AG09309 (cell line): ENCODE measurements around the gene KRT7.

Experiments
- DNase-seq: peaks from one replicate; pipeline ENCODE4 v3.0.0-alpha.2; 2010; ENCODE audit warnings: low read depth
- H3K4me3 ChIP-seq: 2 replicates; pipeline ENCODE4 v1.5.1; 2011; ENCODE audit warnings: mild to moderate bottlenecking, low read depth, low read length, moderate library complexity; ENCODE audit not compliant: control insufficient read depth
- TF ChIP-seq, protein P1 (sequence below): IDR thresholded peaks from 2 replicates; pipeline ENCODE4 v1.5.1; 2011; ENCODE audit warnings: mild to moderate bottlenecking, low read depth, low read length, inconsistent platforms; ENCODE audit not compliant: insufficient read depth, control insufficient read depth; ENCODE audit errors: missing control alignments

KRT7 gene

DNA sequence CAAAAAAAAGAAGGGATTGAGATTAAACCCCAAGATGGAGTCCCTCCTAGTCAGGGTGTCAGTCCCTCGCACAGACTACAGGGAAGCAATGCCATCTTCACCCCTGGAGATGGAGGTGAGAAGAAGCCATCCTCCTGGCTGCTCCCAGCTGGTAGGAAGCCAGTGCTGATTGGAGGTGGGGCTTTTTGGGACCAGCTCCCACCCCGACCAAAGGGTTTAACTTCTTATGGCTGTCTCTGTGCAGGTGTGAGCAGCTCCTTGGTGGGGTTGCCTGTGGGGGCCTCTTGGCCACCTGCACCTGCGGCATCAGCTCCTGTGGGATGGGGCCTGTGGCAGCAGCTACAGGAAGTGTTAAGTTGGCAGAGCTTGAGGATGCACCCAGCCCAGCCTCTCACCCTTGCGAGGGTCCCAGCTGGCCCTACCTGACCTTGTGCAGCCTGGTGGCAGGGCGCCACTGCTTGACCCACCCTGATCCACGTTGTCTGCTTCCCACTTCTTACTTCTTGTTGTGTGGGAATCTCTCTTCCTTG is 37.6 kb downstream of the KRT7 start:
- no peak for DNase-seq
- TF ChIP-seq, protein P1, sequence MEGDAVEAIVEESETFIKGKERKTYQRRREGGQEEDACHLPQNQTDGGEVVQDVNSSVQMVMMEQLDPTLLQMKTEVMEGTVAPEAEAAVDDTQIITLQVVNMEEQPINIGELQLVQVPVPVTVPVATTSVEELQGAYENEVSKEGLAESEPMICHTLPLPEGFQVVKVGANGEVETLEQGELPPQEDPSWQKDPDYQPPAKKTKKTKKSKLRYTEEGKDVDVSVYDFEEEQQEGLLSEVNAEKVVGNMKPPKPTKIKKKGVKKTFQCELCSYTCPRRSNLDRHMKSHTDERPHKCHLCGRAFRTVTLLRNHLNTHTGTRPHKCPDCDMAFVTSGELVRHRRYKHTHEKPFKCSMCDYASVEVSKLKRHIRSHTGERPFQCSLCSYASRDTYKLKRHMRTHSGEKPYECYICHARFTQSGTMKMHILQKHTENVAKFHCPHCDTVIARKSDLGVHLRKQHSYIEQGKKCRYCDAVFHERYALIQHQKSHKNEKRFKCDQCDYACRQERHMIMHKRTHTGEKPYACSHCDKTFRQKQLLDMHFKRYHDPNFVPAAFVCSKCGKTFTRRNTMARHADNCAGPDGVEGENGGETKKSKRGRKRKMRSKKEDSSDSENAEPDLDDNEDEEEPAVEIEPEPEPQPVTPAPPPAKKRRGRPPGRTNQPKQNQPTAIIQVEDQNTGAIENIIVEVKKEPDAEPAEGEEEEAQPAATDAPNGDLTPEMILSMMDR: no peak
- H3K4me3 ChIP-seq: no peak overlapping the region

DNA sequence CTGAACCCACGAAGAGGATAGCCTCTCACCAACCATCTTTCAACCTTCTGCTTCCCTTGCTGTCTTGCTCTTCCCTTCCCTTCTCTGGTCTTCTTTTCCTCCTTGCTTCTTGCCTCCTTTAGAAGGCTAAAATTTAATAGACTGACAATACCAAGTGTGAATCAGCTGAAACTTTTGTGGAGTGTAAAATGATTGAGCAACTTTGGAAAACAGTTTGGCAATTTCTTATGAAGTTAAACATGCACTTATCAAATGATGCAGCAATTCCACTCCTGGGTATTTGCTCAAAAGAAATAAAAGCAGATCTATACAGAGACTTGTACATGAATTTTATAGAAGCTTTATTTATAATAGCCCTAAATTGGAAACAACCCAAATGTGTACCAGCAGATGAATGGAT is 38.1 kb downstream of the KRT7 start:
- H3K4me3 ChIP-seq: no peak overlapping the region
- TF ChIP-seq, protein P1: no peak
- DNase-seq: no peak

- no peak for DNase-seq
- H3K4me3 ChIP-seq: no peak within 1 kb of the TSS
- TF ChIP-seq, protein P1: no peak
Observed at GRCh38 chr12:52274521-52275120, 41.6 kb downstream of the KRT7 start, which contains the start of gene KRT86. TSS of gene KRT86 (plus strand) at chr12:52274645. CDS start at chr12:52301917, 27,272 bp downstream.

DNA sequence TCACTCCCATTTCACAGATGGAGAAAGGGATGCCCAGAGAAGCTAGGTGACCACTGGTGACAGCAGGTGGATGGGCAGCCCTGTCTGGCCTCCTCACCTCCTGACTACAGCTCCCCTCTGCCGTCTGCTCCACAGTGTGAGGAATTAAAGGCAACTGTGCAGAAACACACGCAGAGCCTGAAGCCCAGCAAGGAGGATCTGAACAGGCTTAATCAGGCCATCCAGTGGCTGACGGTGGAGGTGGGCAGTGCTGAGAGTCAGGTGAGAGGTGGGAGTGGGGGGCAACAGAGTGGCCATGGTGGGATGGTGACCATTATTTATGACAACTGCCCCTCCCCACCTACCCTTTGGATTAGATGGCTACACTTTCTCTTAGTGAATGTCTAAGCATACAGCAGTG is 42.6 kb downstream of the KRT7 start:
- DNase-seq: no peak
- no peak overlapping the region for H3K4me3 ChIP-seq
- TF ChIP-seq, protein P1: no peak

DNA sequence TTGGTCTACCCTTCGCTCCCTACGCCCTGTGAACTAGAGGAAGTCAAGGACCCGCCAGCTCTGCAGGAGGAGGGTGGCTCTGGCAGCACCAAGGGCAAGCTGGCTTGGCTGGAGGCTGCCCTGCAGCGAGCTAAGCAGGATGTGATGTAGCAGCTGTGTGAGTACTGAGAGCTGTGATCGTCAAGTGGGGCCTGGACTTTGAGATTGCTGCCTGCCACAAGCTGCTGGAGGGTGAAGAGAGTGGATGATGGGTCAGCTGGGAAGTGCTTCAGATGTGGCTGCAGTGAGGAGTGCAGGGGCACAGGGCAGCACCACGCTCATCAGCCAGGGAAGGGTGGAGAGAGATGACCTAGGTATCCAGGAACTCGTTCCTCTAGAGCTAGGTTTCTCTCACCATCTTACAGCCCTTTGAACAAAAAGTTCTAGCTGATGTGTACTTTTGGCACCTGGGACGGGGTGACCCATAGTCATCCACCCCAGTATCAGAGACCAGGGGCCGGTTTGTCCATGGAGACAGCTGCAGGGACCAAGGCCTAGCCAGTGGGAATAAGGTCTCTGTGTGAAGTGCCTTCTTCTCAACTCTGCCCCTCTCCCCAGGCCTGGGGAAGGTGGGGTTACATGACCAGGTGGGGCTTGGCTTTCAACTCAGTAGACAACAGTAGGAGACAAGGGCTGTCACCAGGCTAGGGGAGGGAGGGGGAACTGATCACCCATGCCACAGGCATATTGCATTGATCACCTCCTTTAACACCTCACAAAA is 44.6 kb downstream of the KRT7 start:
- no peak for DNase-seq
- no peak overlapping the region for H3K4me3 ChIP-seq
- TF ChIP-seq, protein P1: no peak

GRCh38 chr12:52278575-52279421 is 45.8 kb downstream of the KRT7 start:
- no peak overlapping the region for H3K4me3 ChIP-seq
- DNase-seq: no peak
- TF ChIP-seq, protein P1: peak; percentile 89
